Measurements from ENCODE around the gene NLRP9. TPM values are rescaled to one million over a fixed set of nuclear protein-coding genes. Genes with fewer than 3 reads are reported as not detected.

NLRP9 gene
- total RNA-seq, 1 donor from 2014 or later = not detected

DNA sequence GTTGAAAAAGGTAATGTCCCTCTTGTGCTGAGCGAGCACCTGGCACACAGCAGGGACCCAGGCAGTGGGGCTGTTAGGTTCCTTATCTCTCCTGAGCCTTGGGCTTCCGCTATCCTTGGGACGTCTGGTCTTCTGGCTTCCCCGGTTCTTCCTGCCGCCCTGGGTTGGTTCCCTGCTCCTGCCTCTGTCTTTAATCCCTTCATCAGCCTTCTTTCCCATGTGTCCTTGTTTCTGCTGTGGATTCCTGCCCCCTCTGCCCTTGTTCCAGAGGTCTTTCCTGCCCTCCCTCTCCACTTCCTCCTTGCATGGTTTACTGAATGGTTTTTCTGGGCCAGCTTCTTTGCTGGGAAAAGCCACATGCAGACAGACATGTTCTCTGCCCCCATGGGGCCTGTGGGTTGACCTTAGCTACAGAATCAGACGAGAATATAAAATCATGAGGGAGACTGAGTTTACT lies 60.6 kb downstream of the NLRP9 start:
- Histone ChIP-seq H3K9me3 (no peaks in the 10 kb centered on the region), H3K27ac (peak overlapping the region; percentile 36), H3K4me3 (peak overlapping the region; percentile 1), H3K4me1 (peaks cover 38% of the 10 kb centered on the region), H3K27me3 (no peaks in the 10 kb centered on the region), H3K36me3 (peaks cover 63% of the 10 kb centered on the region)
- intact Hi-C loops (cut with DNase I) = no loop called here
- TF ChIP-seq, protein P1, sequence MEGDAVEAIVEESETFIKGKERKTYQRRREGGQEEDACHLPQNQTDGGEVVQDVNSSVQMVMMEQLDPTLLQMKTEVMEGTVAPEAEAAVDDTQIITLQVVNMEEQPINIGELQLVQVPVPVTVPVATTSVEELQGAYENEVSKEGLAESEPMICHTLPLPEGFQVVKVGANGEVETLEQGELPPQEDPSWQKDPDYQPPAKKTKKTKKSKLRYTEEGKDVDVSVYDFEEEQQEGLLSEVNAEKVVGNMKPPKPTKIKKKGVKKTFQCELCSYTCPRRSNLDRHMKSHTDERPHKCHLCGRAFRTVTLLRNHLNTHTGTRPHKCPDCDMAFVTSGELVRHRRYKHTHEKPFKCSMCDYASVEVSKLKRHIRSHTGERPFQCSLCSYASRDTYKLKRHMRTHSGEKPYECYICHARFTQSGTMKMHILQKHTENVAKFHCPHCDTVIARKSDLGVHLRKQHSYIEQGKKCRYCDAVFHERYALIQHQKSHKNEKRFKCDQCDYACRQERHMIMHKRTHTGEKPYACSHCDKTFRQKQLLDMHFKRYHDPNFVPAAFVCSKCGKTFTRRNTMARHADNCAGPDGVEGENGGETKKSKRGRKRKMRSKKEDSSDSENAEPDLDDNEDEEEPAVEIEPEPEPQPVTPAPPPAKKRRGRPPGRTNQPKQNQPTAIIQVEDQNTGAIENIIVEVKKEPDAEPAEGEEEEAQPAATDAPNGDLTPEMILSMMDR (IDR thresholded peaks at IDR 0.05) = no peak
- no peak for DNase-seq
- ATAC-seq = no peak

GRCh38 chr19:55676889-55677505 lies 61.2 kb downstream of the NLRP9 start:
- Histone ChIP-seq H3K36me3 (peaks cover 63% of the 10 kb centered on the region), H3K4me3 (peak overlapping the region; percentile 82), H3K27me3 (no peaks in the 10 kb centered on the region), H3K9me3 (no peaks in the 10 kb centered on the region), H3K27ac (no peak overlapping the region), H3K4me1 (peaks cover 38% of the 10 kb centered on the region)
- intact Hi-C loops (cut with DNase I) = no loop called here
- DNase-seq (no peak), ATAC-seq (no peak)
- TF ChIP-seq, protein P1 (IDR thresholded peaks at IDR 0.05) = no peak

GRCh38 chr19:55676383-55676782 lies 61.8 kb downstream of the NLRP9 start:
- intact Hi-C loops (cut with DNase I) = no loop called here
- Histone ChIP-seq H3K4me1 (peaks cover 38% of the 10 kb centered on the region), H3K36me3 (peaks cover 61% of the 10 kb centered on the region), H3K27me3 (no peaks in the 10 kb centered on the region), H3K9me3 (no peaks in the 10 kb centered on the region), H3K4me3 (peak overlapping the region; percentile 82), H3K27ac (no peak overlapping the region)
- ATAC-seq (no peak), DNase-seq (no peak)
- TF ChIP-seq, protein P1 (IDR thresholded peaks at IDR 0.05) = no peak

GRCh38 chr19:55675661-55676354 lies 62.4 kb downstream of the NLRP9 start:
- intact Hi-C loops (cut with DNase I) = no loop called here
- Histone ChIP-seq H3K4me3 (peak overlapping the region; percentile 82), H3K27ac (peak overlapping the region; percentile 85), H3K4me1 (peaks cover 38% of the 10 kb centered on the region), H3K9me3 (no peaks in the 10 kb centered on the region), H3K27me3 (no peaks in the 10 kb centered on the region), H3K36me3 (peaks cover 59% of the 10 kb centered on the region)
- TF ChIP-seq, protein P1 (IDR thresholded peaks at IDR 0.05) = no peak
- ATAC-seq (no peak), DNase-seq (no peak)

DNA sequence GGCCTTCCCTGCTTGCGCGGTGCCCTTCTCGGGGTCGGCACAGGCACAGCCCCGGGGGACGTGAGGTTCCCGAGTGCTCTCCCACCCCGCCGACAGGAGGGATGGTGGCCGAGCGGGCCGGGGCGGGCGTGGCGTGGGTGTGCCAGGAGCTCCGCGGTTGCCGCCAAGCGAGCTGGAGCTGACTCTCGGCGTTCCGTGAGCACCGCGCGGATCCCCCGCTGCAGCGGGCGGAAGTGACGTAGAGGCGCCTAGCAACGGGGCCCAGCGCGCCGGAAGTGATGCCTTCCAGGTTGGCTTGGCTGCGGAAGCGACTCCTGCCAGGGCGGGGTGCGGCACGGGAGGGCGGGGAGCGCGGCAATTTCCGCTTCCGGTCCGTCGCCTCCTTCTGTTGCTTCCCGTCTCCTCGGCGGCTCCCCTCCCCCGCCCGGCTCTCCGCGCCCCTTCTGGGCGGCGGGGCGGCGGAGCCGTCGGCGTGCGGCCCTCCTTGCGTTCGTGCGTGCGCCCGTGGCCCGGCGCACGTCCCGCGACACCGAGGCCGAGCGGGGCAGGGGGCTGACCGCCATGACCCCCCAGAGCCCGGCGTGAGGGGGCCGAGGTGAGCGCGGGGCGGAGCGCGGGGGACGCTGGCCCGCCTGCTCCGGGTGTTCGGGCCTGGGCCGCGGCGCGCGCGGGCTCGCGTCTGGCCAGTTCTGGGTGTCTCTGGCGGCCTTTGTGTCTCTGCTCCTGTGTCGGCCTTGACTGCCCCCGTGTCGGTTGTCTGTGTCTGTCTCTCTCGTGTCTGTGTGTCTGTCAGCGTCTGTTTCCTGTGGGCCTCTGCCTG lies 63.2 kb downstream of the NLRP9 start, which contains the start of gene EPN1:
EPN1 (plus strand) TSS at position 386 of the 820 bp plus-strand sequence. CDS start 3,402 bp downstream, outside the sequence.
- ATAC-seq (peak; percentile 95), DNase-seq (peak; percentile 98)
- Histone ChIP-seq H3K27me3 (no peaks in the 10 kb centered on the region), H3K27ac (peak within 1 kb of the TSS; percentile 85), H3K36me3 (peaks cover 58% of the 10 kb centered on the region), H3K4me3 (peak within 1 kb of the TSS; percentile 82), H3K4me1 (peaks cover 38% of the 10 kb centered on the region), H3K9me3 (no peaks in the 10 kb centered on the region)
- TF ChIP-seq, protein P1 (IDR thresholded peaks at IDR 0.05) = no peak
- intact Hi-C loops (cut with DNase I) = no loop called here
